ENCODE results near the gene PNPO. TPM values are rescaled to one million over a fixed set of nuclear protein-coding genes. Genes with fewer than 3 reads are reported as not detected.

The PNPO gene
- total RNA-seq, 4 donors from 2014 or later: 14.6 to 33.6 (median 24.7) TPM

DNA sequence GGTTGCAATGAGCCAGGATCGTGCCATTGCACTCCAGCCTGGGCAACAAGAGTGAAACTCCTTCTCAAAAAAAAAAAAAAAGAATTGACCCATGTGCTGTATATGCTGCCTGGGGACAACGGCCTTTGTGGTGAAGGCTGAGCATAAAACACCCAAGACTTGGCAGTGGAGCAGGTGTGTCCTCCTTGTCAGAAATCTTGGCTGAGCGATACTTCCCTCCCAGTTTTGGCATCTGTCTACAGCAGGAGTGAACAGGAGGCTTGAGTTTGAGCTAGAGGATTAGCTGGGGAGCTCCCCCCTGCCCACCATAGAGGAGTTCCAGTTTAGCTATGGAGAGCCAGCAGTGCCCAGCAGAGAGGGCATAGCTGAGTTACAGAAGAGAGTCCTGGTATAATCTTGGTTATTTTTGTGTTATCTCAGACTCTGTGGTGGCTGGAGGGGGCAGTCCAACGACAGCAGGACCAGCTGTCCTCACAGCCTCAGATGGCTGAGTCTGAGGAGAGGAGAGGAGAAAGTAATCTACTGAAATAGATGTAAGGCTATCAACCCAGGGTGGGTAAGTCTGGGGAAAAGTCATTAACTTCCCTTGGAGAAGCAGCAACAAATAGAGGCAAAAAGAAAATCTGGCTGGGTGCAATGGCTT lies 26.9 kb upstream of the PNPO start:
- H3K36me3 ChIP-seq: peaks cover 33% of the 10 kb centered on the region
- H3K4me1 ChIP-seq: no peaks in the 10 kb centered on the region
- TF ChIP-seq, protein P1, sequence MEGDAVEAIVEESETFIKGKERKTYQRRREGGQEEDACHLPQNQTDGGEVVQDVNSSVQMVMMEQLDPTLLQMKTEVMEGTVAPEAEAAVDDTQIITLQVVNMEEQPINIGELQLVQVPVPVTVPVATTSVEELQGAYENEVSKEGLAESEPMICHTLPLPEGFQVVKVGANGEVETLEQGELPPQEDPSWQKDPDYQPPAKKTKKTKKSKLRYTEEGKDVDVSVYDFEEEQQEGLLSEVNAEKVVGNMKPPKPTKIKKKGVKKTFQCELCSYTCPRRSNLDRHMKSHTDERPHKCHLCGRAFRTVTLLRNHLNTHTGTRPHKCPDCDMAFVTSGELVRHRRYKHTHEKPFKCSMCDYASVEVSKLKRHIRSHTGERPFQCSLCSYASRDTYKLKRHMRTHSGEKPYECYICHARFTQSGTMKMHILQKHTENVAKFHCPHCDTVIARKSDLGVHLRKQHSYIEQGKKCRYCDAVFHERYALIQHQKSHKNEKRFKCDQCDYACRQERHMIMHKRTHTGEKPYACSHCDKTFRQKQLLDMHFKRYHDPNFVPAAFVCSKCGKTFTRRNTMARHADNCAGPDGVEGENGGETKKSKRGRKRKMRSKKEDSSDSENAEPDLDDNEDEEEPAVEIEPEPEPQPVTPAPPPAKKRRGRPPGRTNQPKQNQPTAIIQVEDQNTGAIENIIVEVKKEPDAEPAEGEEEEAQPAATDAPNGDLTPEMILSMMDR (IDR thresholded peaks at IDR 0.05): no peak
- TF ChIP-seq POLR2AphosphoS5 (IDR thresholded peaks at IDR 0.05) (no peak), EP300 (IDR thresholded peaks at IDR 0.05) (no peak), POLR2A (IDR thresholded peaks at IDR 0.05) (no peak)
- no peaks in the 10 kb centered on the region for H3K9me3 ChIP-seq
- H3K27ac ChIP-seq: no peak overlapping the region
- WGBS: 48% methylated on average over 4 of the region's 4 CpGs
- no peak for DNase-seq (ENCODE audit: low spot score in 2 of 2)
- no peaks in the 10 kb centered on the region for H3K27me3 ChIP-seq
- no peak overlapping the region for H3K4me3 ChIP-seq

DNA sequence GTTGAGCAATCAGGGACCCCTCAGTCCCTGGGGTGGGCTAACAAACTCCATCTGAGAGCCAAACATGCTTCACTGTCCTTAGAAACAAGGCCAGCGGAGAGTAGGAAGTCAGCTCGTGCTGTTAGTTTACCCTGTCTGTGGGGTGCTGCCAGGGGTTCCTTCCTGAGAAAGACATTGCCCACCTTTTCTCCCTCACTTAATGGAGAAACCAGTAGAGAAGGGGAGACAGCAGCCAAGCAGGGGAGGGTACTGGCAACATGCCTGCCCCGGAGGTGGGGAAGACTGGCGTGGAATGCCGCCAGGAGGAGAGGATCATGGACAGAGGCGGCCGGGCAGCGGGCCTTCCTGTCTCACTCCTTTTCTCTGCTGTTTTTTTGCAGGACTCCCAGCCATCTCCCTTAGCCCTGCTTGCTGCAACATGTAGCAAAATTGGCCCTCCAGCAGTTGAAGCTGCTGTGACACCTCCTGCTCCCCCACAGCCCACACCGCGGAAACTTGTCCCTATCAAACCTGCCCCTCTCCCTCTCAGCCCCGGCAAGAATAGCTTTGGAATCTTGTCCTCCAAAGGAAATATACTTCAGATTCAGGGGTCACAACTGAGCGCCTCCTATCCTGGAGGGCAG lies 25.5 kb upstream of the PNPO start:
- no peak for DNase-seq (ENCODE audit: low spot score in 2 of 2)
- TF ChIP-seq POLR2AphosphoS5 (IDR thresholded peaks at IDR 0.05) (no peak), POLR2A (IDR thresholded peaks at IDR 0.05) (no peak), EP300 (IDR thresholded peaks at IDR 0.05) (no peak)
- TF ChIP-seq, protein P1 (IDR thresholded peaks at IDR 0.05): no peak
- WGBS: 59% methylated on average over 12 of the region's 12 CpGs
- Histone ChIP-seq H3K27ac (no peak overlapping the region), H3K36me3 (peaks cover 33% of the 10 kb centered on the region), H3K4me1 (no peaks in the 10 kb centered on the region), H3K27me3 (no peaks in the 10 kb centered on the region), H3K9me3 (no peaks in the 10 kb centered on the region), H3K4me3 (no peak overlapping the region)

DNA sequence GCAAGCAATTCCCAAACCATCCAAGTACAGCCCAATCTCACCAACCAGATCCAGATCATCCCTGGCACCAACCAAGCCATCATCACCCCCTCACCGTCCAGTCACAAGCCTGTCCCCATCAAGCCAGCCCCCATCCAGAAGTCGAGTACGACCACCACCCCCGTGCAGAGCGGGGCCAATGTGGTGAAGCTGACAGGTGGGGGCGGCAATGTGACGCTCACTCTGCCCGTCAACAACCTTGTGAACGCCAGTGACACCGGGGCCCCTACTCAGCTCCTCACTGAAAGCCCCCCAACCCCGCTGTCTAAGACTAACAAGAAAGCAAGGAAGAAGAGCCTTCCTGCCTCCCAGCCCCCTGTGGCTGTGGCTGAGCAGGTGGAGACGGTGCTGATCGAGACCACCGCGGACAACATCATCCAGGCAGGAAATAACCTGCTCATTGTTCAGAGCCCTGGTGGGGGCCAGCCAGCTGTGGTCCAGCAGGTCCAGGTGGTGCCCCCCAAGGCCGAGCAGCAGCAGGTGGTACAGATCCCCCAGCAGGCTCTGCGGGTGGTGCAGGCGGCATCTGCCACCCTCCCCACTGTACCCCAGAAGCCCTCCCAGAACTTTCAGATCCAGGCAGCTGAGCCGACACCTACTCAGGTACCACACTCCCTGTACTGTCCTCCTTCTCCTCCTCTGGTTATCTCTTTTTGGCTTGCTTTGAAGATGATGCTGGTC lies 24.7 kb upstream of the PNPO start:
- Histone ChIP-seq H3K27ac (no peak overlapping the region), H3K36me3 (peaks cover 33% of the 10 kb centered on the region), H3K27me3 (no peaks in the 10 kb centered on the region), H3K4me3 (no peak overlapping the region), H3K4me1 (no peaks in the 10 kb centered on the region), H3K9me3 (no peaks in the 10 kb centered on the region)
- DNase-seq (ENCODE audit: low spot score in 2 of 2): no peak
- TF ChIP-seq POLR2AphosphoS5 (IDR thresholded peaks at IDR 0.05) (no peak), POLR2A (IDR thresholded peaks at IDR 0.05) (no peak), EP300 (IDR thresholded peaks at IDR 0.05) (no peak)
- TF ChIP-seq, protein P1 (IDR thresholded peaks at IDR 0.05): no peak
- 87% methylated on average over 14 of the region's 19 CpGs for WGBS

DNA sequence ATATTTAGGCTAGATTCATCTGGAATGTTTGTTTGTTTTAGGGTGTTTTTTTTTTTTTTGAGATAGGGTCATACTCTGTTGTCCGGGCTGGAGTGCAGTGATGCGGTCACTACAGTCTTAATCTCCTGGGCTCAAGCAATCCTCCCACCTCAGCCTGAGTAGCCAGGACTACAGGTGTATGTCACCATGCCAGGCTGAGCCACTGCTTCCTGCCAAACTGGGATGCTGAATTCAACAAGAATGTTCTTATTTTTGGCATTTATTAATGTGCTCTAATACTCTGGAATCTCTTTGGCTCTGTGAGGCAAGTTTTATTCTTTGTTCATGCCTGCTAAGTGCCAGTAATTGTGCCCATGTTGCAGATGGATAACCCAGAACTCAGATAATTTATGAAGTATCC lies 23.8 kb upstream of the PNPO start:
- no peaks in the 10 kb centered on the region for H3K4me1 ChIP-seq
- no peak overlapping the region for H3K27ac ChIP-seq
- no peak overlapping the region for H3K4me3 ChIP-seq
- peaks cover 33% of the 10 kb centered on the region for H3K36me3 ChIP-seq
- H3K27me3 ChIP-seq: no peaks in the 10 kb centered on the region
- WGBS: 88% methylated on average over 2 of the region's 2 CpGs
- no peak for DNase-seq (ENCODE audit: low spot score in 2 of 2)
- no peaks in the 10 kb centered on the region for H3K9me3 ChIP-seq
- TF ChIP-seq POLR2AphosphoS5 (IDR thresholded peaks at IDR 0.05) (no peak), EP300 (IDR thresholded peaks at IDR 0.05) (no peak), POLR2A (IDR thresholded peaks at IDR 0.05) (no peak)
- TF ChIP-seq, protein P1 (IDR thresholded peaks at IDR 0.05): no peak

DNA sequence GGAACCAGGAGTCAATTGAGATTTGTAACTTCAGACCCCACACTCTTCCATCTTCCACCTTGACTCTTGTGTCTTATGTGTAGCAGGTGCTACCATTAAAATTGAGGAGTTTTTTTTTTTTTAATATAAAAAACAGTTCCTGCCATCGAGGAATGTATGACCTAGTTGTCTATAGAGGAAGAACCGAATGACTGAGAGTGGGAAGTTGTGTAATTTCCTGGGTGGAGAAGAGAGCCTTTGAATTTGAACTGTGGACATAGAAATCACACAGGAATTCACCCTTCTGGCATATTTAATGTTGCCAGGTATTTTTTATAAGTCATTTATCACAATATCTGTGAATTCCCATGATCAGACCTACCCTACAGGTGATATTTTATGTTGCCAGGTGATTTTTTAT lies 23.4 kb upstream of the PNPO start:
- H3K9me3 ChIP-seq: no peaks in the 10 kb centered on the region
- H3K4me3 ChIP-seq: no peak overlapping the region
- no peaks in the 10 kb centered on the region for H3K4me1 ChIP-seq
- TF ChIP-seq EP300 (IDR thresholded peaks at IDR 0.05) (no peak), POLR2AphosphoS5 (IDR thresholded peaks at IDR 0.05) (no peak), POLR2A (IDR thresholded peaks at IDR 0.05) (no peak)
- TF ChIP-seq, protein P1 (IDR thresholded peaks at IDR 0.05): no peak
- H3K27me3 ChIP-seq: no peaks in the 10 kb centered on the region
- no peak for DNase-seq (ENCODE audit: low spot score in 2 of 2)
- H3K36me3 ChIP-seq: peaks cover 38% of the 10 kb centered on the region
- 46% methylated on average over 2 of the region's 2 CpGs for WGBS
- no peak overlapping the region for H3K27ac ChIP-seq
